K562 (cell line): ENCODE measurements around the gene TTC22. TPM values are rescaled to one million over a fixed set of nuclear protein-coding genes. Genes with fewer than 3 reads are reported as not detected.

Experiments
- ATAC-seq: fragments of 200-7000 bp; cut with Tn5 transposase; 3 replicates; pipeline ENCODE4 v1.9.1; 2020; ENCODE audit warnings: moderate library complexity
- BruUV-seq: library from RNA; stranded (reverse); fragments of 400-500 nt; replicated peaks from 2 replicates; lab custom pipeline; 2021; lab: Mats Ljungman, UMichigan
- CTCF ChIA-PET: fragments of 300-600 bp; formaldehyde crosslinking; extraction: SDS; loops from one replicate; lab custom pipeline; 2021; ENCODE audit warnings: low intra/inter-chr PET ratio; lab: Yijun Ruan, JAX
- POLR2A ChIA-PET: fragments of 300-600, 350-650 bp; sonication (Branson Sonifier 250); formaldehyde crosslinking; extraction: SDS; loops from one replicate; lab custom pipeline; 2021; ENCODE audit warnings: antibody characterized with exemption, inconsistent platforms; lab: Yijun Ruan, JAX
- DNase-seq, 4 experiments: peaks; one replicate each; pipeline versions ENCODE4 v3.0.0 to v3.0.0-alpha.2; 2011 to 2018; ENCODE audit warnings: low spot score in 3 of 4, mixed read lengths in 3 of 4; ENCODE audit errors: extremely low read depth in 1 of 4
- FAIRE-seq: peaks from 2 replicates; lab custom pipeline; 2011; peaks lifted over from hg19 to GRCh38; lab: Jason Lieb, UNC
- H2AFZ ChIP-seq: 2 replicates; pipeline ENCODE4 v1.6.0; 2011; ENCODE audit warnings: low read depth, low read length, control low read depth, inconsistent platforms
- H3K27ac ChIP-seq: fragments of 200-600 bp; 3 replicates; pipeline ENCODE4 v1.8.0; 2011; ENCODE audit warnings: low read depth, mild to moderate bottlenecking, control low read depth, inconsistent platforms, low read length, moderate library complexity, mixed read lengths; ENCODE audit errors: extremely low read depth
- H3K27me3 ChIP-seq, 2 experiments: fragments of 300-600 bp in 1 of 2; 2 replicates in 1 of 2; 3 replicates in 1 of 2; pipeline versions ENCODE4 v1.6.0 to v1.8.0; 2011; ENCODE audit warnings: inconsistent platforms in 2 of 2, low read length in 2 of 2, mild to moderate bottlenecking in 1 of 2, mixed read lengths in 1 of 2, moderate library complexity in 1 of 2; ENCODE audit not compliant: control insufficient read depth in 2 of 2, insufficient read depth in 2 of 2
- H3K36me3 ChIP-seq: fragments of 300-600 bp; 3 replicates; pipeline ENCODE4 v1.8.0; 2011; ENCODE audit warnings: mild to moderate bottlenecking, low read length, inconsistent platforms; ENCODE audit not compliant: control insufficient read depth, insufficient read depth
- H3K4me1 ChIP-seq, 2 experiments: fragments of 200-600 bp in 1 of 2; replicated peaks in 1 of 2; 2 replicates in 1 of 2; 3 replicates in 1 of 2; pipeline versions ENCODE4 v1.5.1 to v1.8.0; 2011; ENCODE audit warnings: inconsistent platforms in 2 of 2, low read length in 2 of 2, mild to moderate bottlenecking in 1 of 2, mixed read lengths in 1 of 2, moderate library complexity in 1 of 2; ENCODE audit not compliant: control insufficient read depth in 2 of 2, insufficient read depth in 2 of 2
- H3K4me2 ChIP-seq: 2 replicates; pipeline ENCODE4 v1.6.1; 2011; ENCODE audit warnings: low read length, control low read depth, inconsistent platforms, mixed read lengths; ENCODE audit not compliant: insufficient read depth
- H3K4me3 ChIP-seq: fragments of 200-600 bp; sonication (generic), shearing (Covaris generic); 2 replicates; pipeline ENCODE4 v1.5.1; 2016; ENCODE audit warnings: control low read depth, inconsistent platforms
- H3K79me2 ChIP-seq: fragments of 200-600 bp; 3 replicates; pipeline ENCODE4 v1.8.0; 2011; ENCODE audit warnings: low read length, inconsistent platforms; ENCODE audit not compliant: control insufficient read depth, insufficient read depth
- H3K9ac ChIP-seq, 2 experiments: 2 replicates each; pipeline versions ENCODE4 v1.6.0 to v1.6.1; 2011; ENCODE audit warnings: low read depth in 2 of 2, low read length in 2 of 2, control low read depth in 1 of 2, inconsistent platforms in 1 of 2, mild to moderate bottlenecking in 1 of 2, mixed read lengths in 1 of 2; ENCODE audit not compliant: insufficient read depth in 1 of 2
- H3K9me1 ChIP-seq: one replicate; pipeline ENCODE4 v1.6.0; 2011; ENCODE audit warnings: inconsistent platforms, mild to moderate bottlenecking, low read length, moderate library complexity; ENCODE audit not compliant: control insufficient read depth, insufficient read depth
- H3K9me3 ChIP-seq: replicated peaks from 2 replicates; pipeline ENCODE4 v1.5.1; 2011; ENCODE audit warnings: low read depth, low read length, inconsistent platforms; ENCODE audit not compliant: control insufficient read depth, insufficient read depth
- H4K20me1 ChIP-seq: replicated peaks from 2 replicates; pipeline ENCODE4 v1.6.1; 2011; ENCODE audit warnings: low read length, inconsistent platforms, mixed read lengths; ENCODE audit not compliant: control insufficient read depth, insufficient read depth
- ATF3 ChIP-seq, 2 experiments: fragments of 450-650 bp in 1 of 2; sonication (generic) in 1 of 2; formaldehyde crosslinking in 1 of 2; IDR thresholded peaks in 1 of 2; conservative IDR thresholded peaks in 1 of 2; 2 replicates each; pipeline versions ENCODE4 v1.6.1 to v1.8.1; 2016 to 2023; ENCODE audit warnings: mild to moderate bottlenecking in 2 of 2, moderate library complexity in 2 of 2, inconsistent platforms in 1 of 2, missing genetic modification reagents in 1 of 2
- CEBPG ChIP-seq, 3 experiments: fragments of 200-800 bp in 1 of 3; sonication (Bioruptor generic) in 1 of 3; sonication (generic) in 1 of 3; formaldehyde crosslinking in 1 of 3; IDR thresholded peaks in 2 of 3; conservative IDR thresholded peaks in 1 of 3; 2 replicates each; pipeline versions ENCODE4 v1.6.1 to v1.8.0; 2016 to 2022; ENCODE audit warnings: missing compliant biosample characterization in 2 of 3, missing genetic modification characterization in 2 of 3, mild to moderate bottlenecking in 1 of 3, missing genetic modification reagents in 1 of 3
- GTF2A2 ChIP-seq: IDR thresholded peaks from 2 replicates; pipeline ENCODE4 v1.6.1; 2016; ENCODE audit warnings: mild to moderate bottlenecking, missing genetic modification characterization, missing compliant biosample characterization
- PHF21A ChIP-seq: fragments of 450-650 bp; IDR thresholded peaks from 2 replicates; pipeline ENCODE4 v1.6.1; 2017; ENCODE audit warnings: low read depth, borderline replicate concordance
- PKNOX1 ChIP-seq: fragments of 450-650 bp; IDR thresholded peaks from 2 replicates; pipeline ENCODE4 v1.6.1; 2016
- WGBS: fragments of 100-300 bp; shearing (Covaris generic); methylation state at CpG from one replicate; pipeline ENCODE4 v1.1.6; 2016; ENCODE audit warnings: low coverage, mixed read lengths; ENCODE audit not compliant: insufficient coverage; ENCODE audit errors: missing lambda C conversion rate; 5-methylcytosine and 5-hydroxymethylcytosine counted together
- in situ Hi-C: fragments of 300-500 bp; cut with MboI; formaldehyde crosslinking; loops from 4 replicates; pipeline ENCODE4 v1.15.0; 2018; ENCODE audit warnings: inconsistent platforms, mixed read lengths
- intact Hi-C: fragments of 100-400 bp; cut with micrococcal nuclease; formaldehyde crosslinking; loops from 2 replicates; pipeline ENCODE4 v1.14.2; 2022
- polyA plus RNA-seq, 8 experiments: library from polyadenylated mRNA; depleted of rRNA in 4 of 8; stranded (reverse) in 5 of 8; unstranded in 3 of 8; fragments of >200 nt; fragmentation: Nextera tagmentation in 2 of 8; fragmentation: Illumina TruSeq in 1 of 8; extraction: Ambion mirVana in 2 of 8; extraction: Trizol in 1 of 8; gene quantifications; 2 replicates each; pipeline versions ENCODE4 v1.2.1 to v1.2.3, GENCODE V29; 2011 to 2014; ENCODE audit warnings: inconsistent platforms in 1 of 8, missing spikeins in 1 of 8
- total RNA-seq, 7 experiments: library from RNA; depleted of rRNA in 6 of 7; stranded (reverse); fragments of >200 nt in 6 of 7; fragmentation: Illumina TruSeq in 2 of 7; extraction: Trizol in 2 of 7; gene quantifications; 2 replicates each; pipeline versions ENCODE4 v1.2.1 to v1.2.3, GENCODE V29; 2011 to 2021; ENCODE audit warnings: low replicate concordance in 1 of 7

The TTC22 gene
- total and polyA plus RNA-seq, 9 of the 15 experiments (the other 6 are each of a cell fraction or from before 2014, with no cell fraction given) = 0.07 TPM; not detected in 8

GRCh38 chr1:54818461-54819194, 17.5 kb upstream of the TTC22 start:
- TF ChIP-seq PHF21A (no peak), ATF3 (IDR thresholded peaks at IDR 0.05) (peak; percentile 37; the same call in 1 of the 2 replicates), ATF3 (CRISPR knock-in tag; conservative IDR thresholded peaks at IDR 0.05) (no peak), GTF2A2 (tag) (no peak), CEBPG (CRISPR knock-in tag; IDR thresholded peaks at IDR 0.05) (0 out of 2 replicates have a peak, but pooled peaks have one; percentile 18), CEBPG (tag; conservative IDR thresholded peaks at IDR 0.05 in 1 of 2, IDR thresholded peaks at IDR 0.05 in 1 of 2) (peak; percentile 39 to 59; a peak in 1 of 4 replicates), PKNOX1 (peak; percentile 67)
- 0% methylated on average over 5 of the region's 5 CpGs for WGBS
- no TSS peak for BruUV-seq

More at GRCh38 chr1:54818461-54819194, 17.5 kb upstream of the TTC22 start:
- Histone ChIP-seq H2AFZ (no peak overlapping the region), H3K9ac (no peak overlapping the region), H3K4me3 (no peak overlapping the region), H3K36me3 (no peaks in the 10 kb centered on the region), H3K9me1 (no peaks in the 10 kb centered on the region), H4K20me1 (no peaks in the 10 kb centered on the region), H3K27ac (no peak overlapping the region), H3K4me2 (no peak overlapping the region), H3K9me3 (no peaks in the 10 kb centered on the region), H3K27me3 (peaks cover 28 to 48% of the 10 kb centered on the region in 2 experiments), H3K4me1 (no peaks in the 10 kb centered on the region), H3K79me2 (no peaks in the 10 kb centered on the region)
- CTCF ChIA-PET = no interaction called here
- POLR2A ChIA-PET = no interaction called here
- FAIRE-seq = no peak
- intact Hi-C loops = no loop called here
- in situ Hi-C loops = no loop called here
- no peak for DNase-seq
- no peak for ATAC-seq
